HG03159 (cell line): ENCODE data around the gene USP40.

Experiments
- ATAC-seq: cut with Tn5 transposase; IDR thresholded peaks from one replicate; pipeline ENCODE4 v1.9.1; 2021; ENCODE audit warnings: mild to moderate bottlenecking, moderate library complexity; ENCODE audit not compliant: unreplicated experiment

The USP40 gene

DNA sequence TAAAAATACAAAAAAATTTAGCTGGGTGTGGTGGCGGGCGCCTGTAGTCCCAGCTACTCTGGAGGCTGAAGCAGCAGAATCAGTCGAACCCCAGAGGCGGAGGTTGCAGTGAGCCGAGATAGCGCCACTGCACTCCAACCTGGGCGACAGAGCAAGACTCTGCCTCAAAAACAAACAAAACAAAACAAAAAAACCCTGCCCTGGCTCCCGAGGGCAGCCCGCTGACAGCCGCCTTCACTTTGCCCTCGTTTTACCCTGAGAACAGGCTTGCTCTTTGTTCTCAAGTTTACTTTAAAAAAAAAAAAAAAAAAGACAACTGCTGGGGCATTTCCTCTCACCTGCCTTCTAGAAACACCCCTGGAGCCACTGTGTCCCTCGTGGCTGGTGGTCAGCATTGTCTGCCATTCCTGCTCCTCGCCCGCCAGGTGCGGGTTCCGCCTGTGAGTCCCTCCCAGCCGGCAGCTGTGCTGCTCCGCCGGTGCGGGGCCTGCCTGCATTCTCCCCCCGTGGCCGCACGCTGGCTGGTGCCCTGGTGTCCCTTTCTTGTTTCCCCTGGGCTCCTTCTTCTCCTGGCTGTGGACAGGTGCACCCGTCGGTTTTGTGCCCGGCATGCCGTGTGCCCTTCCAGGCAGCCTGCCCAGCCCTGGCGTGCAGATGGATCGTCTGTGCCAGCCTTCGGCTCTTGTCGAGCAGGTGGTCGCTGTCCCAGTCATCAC is 105.7 kb downstream of the USP40 start:
- no peak for ATAC-seq

- no peak for ATAC-seq
Observed at GRCh38 chr2:233459426-233459825, 107.2 kb downstream of the USP40 start.

DNA sequence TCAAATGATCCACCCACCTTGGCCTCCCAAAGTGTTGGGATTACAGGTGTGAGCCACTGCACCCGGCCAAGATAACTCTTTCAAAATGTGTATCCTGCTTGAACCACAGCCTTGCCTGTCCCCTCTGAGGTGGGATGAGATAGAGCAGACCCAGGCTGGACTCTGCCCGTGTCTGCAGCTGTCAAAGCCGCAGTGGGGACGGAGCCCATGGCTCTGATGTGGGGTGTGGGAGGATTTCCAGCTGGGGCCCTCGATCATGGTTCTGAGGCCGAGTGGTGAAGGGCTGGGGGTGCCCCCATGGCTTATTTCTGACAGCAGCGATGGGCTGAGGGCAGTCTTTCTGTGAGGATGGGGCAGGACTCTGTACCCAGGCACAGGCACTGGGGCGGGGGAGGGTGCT is 107.8 kb downstream of the USP40 start:
- no peak for ATAC-seq

GRCh38 chr2:233458031-233458610 is 108.5 kb downstream of the USP40 start:
- no peak for ATAC-seq

DNA sequence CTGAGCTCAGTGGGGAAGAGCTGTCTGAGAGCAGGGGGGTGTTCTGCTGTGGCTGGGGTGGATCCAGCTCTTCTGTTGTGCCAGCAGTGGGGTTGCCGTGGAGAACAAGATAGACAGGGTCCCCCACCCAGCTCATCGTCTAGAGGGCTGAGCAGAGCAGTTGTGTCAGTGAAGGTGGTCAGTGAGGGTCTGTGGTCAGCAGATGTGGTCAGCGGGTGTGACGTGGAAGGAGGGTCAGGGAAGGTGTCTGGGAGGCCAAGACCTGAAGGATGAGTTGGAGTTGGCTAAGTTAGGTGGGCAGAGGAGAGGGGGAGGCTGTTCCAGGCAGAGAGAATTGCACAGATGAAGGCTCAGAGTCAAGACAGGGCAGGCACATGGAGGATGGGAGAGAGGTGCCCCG is 109.2 kb downstream of the USP40 start:
- no peak for ATAC-seq

DNA sequence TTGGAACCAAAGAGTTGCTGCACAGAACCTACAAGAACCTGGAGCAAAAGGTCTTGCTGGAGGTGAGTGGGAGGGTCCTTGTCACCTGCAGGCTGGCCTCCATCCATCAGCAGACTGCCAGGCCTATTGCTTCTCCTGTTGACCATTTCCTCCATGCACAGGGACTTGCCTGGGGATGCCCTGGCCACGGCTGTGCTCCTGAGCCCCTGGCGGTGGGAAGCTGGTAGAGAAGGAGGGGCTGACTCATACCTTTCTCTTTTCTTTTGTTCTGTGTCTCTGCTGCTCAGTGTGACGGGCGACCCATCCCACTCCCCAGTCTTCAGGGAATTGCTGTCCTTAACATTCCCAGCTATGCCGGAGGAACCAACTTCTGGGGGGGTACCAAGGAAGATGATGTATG is 109.6 kb downstream of the USP40 start:
- ATAC-seq = no peak

DNA sequence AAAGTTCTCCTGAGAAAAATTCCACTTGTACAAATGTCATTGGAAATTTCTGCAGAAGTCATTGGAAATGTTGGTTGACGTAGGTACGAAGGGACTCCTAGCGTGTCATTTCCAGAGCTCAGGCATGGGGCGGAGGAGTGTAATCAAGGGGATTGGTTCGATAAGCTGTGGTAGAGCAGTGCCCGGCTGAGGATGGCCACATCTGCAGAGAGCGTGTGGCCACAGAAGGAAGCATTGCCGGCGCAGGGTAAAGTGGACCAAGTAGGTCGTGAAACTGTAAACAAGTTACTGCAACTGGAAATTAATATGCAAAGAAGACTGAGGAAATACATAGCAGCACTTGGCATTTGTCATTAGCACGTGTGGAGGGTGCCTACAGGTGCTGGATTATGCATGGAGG is 110.5 kb downstream of the USP40 start:
- ATAC-seq = no peak

DNA sequence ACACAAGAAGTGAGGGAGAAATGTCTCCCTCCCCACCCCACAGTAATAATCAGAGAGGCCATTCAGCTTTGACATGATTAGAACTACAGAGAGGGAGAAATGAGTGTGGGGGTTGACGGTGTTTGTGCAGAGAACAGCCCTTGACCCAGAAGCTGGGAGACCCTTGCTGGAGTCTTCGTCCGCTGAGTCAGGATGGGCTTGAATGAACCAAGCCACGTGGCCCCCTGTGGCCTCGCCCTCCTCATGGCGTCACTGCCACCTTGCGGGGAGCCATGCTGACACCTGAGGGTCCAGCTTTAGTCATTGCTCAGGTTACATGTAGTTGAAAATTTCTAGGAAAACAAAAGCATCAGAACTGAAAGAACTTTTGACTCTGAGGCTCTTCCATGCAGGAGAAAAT is 111.1 kb downstream of the USP40 start:
- ATAC-seq = no peak

GRCh38 chr2:233455006-233455405 is 111.6 kb downstream of the USP40 start:
- ATAC-seq = no peak

- no peak for ATAC-seq
Observed at GRCh38 chr2:233453916-233454315, 112.7 kb downstream of the USP40 start.

DNA sequence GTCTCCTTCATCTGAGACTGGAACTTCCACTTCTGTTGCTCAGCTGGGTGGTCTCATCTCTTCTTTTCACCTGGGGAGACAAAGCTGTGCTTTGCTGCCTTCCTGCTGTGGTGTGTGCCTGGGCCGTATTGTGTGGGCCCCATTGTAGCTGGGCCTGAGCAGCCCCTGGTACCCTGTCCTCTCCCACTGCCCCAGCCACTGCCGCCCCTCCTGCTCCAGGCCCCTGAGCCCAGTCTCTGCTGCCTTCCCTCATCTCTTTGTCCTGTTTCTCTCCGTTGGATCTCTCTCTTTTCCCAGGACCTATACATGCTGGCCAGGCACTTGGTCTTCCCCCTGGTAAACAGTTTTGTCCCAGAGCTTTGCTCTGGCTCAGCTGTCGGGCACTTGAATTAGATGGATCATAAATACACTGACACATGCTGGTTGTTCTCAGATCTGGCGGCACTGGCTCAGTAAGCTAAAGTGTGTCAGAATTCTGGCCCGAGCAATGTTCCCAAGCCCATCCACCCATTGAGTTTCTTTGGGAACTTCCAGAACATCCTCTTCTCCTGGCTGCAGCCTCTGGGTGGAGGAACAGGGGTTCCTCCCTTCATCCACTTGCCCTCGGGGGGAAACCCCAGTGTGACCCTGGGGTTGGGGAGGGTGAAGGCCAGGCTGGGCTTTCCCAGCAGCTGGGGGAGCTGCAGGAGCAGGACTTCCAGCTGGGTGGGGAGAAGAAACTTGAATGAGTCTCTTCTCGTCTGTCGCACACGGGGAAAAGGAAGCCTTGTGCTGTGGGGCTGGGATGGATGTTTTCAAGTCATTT is 113.3 kb downstream of the USP40 start:
- ATAC-seq = no peak

- no peak for ATAC-seq
Observed at GRCh38 chr2:233451950-233452349, 114.6 kb downstream of the USP40 start.

DNA sequence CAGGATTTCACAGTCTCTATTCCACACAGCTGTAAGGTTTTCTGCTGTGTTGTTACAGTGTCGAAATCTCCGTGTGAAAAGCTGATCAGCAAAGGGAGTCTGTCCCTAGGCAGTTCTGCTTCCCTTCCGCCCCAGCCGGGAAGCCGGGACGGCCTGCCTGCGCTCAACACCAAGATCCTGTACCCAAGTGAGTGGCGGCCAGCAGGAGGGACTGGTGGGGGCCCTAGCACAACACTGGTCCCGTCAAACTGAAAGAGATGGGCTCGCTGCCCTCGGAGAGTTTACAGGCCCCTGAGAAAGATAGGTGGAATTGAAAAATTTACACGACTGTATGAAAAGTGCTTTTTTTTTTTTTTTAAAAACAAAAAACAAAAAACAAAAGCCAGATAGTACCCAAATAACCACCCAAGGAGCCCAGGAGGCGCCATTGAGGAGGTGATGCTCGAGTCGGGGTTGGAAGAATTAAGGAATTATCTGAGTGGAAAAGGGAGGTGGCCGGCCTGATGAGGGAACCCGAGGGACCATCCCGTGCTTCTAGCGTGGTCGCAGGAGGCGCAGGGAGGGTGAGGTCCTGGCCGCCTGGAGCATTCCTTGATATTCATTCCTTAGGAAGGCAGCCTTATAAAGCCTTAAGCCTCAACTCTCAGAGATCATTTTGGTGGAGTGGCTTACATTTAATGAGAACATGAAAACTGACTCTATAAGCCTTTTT is 115.6 kb downstream of the USP40 start:
- no peak for ATAC-seq

- ATAC-seq = no peak
Observed at GRCh38 chr2:233449921-233450863, 116.4 kb downstream of the USP40 start.

GRCh38 chr2:233449081-233449901 is 117.3 kb downstream of the USP40 start:
- ATAC-seq = no peak

GRCh38 chr2:233448575-233448974 is 118.0 kb downstream of the USP40 start:
- ATAC-seq = no peak

DNA sequence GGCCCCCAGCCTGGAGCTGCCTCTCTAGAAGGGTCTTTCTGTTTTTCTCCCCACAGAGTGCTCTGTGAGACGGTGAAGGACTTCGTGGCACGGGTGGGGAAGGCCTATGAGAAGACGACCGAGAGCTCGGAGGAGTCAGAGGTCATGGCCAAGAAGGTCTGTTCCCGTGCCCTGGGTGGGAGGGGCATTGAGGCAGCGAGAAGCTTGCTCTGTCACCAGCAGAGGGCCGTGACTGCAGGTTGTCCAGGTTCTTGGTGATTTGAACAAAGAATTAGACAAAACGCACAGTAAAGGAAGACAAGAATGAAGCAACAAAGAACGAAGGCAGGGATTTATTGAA is 118.4 kb downstream of the USP40 start:
- ATAC-seq = no peak

- ATAC-seq = no peak
Observed at GRCh38 chr2:233447506-233448219, 118.9 kb downstream of the USP40 start.
